ENCODE results near the gene PBX1. TPM values are rescaled to one million over a fixed set of nuclear protein-coding genes. Genes with fewer than 3 reads are reported as not detected.

Gene PBX1
- total and polyA plus RNA-seq, 12 donors, result 13.3 to 91.8 (median 62.7) TPM

DNA sequence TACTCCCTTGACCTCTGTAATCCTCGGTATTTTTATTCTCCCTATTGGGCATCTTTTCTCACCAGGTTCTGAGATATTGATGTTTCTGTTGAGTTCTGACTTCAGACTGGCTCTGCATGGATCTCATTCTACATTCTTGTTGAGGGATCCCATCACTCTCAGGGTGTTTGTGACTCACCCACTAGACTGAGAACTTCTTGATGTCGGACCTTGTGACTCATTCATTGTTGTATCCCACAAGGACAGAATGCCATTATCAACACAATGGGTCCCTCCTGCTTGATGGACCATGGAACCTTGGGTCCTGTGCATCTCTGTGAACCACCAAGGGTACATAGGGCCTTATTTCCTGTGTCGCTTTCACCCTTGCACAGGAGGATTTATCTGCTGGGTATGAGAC, 174.1 kb downstream of the PBX1 start:
- no peaks in the 10 kb centered on the region for H3K27me3 ChIP-seq
- TF ChIP-seq, protein P1, sequence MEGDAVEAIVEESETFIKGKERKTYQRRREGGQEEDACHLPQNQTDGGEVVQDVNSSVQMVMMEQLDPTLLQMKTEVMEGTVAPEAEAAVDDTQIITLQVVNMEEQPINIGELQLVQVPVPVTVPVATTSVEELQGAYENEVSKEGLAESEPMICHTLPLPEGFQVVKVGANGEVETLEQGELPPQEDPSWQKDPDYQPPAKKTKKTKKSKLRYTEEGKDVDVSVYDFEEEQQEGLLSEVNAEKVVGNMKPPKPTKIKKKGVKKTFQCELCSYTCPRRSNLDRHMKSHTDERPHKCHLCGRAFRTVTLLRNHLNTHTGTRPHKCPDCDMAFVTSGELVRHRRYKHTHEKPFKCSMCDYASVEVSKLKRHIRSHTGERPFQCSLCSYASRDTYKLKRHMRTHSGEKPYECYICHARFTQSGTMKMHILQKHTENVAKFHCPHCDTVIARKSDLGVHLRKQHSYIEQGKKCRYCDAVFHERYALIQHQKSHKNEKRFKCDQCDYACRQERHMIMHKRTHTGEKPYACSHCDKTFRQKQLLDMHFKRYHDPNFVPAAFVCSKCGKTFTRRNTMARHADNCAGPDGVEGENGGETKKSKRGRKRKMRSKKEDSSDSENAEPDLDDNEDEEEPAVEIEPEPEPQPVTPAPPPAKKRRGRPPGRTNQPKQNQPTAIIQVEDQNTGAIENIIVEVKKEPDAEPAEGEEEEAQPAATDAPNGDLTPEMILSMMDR (IDR thresholded peaks at IDR 0.05), result no peak
- no peak overlapping the region for H3K27ac ChIP-seq
- H3K4me1 ChIP-seq, result peaks cover 0 to 38% (median 12%) of the 10 kb centered on the region in 9 donors
- H3K9me3 ChIP-seq, result no peaks in the 10 kb centered on the region
- intact Hi-C loops (cut with DNase I), result no loop called here
- DNase-seq (no peak), ATAC-seq (peak in 1 of 8 donors; percentile 61)
- 86 to 92% methylated on average over 3 of the region's 3 CpGs for WGBS, 2 donors
- no peaks in the 10 kb centered on the region for H3K36me3 ChIP-seq
- no peak overlapping the region for H3K4me3 ChIP-seq

DNA sequence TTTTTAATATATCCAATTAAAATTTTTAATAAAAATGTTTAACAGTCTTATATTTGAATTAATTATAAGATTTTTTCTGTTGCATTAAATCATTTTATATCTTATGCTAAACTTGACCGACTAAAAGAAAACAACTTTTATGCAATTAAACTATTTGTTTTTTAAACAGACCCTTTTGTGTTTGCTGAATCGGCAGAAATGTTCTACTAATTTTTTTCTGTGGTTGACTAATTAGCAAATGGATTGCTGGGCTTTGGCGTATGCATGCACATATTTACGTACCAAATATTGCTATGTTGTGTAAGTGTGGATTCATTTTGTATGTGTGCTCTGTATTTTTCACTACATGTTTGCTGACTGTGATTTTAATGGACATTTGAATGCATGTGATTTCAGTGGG, 174.8 kb downstream of the PBX1 start:
- TF ChIP-seq, protein P1 (IDR thresholded peaks at IDR 0.05), result no peak
- no peaks in the 10 kb centered on the region for H3K36me3 ChIP-seq
- no peak overlapping the region for H3K4me3 ChIP-seq
- WGBS, 2 donors, result 97 to 98% methylated on average over 4 of the region's 4 CpGs
- no peak overlapping the region for H3K27ac ChIP-seq
- no peaks in the 10 kb centered on the region for H3K27me3 ChIP-seq
- intact Hi-C loops (cut with DNase I), result no loop called here
- H3K9me3 ChIP-seq, result no peaks in the 10 kb centered on the region
- H3K4me1 ChIP-seq, result peaks cover 0 to 34% (median 11%) of the 10 kb centered on the region in 9 donors
- ATAC-seq (no peak), DNase-seq (no peak)

DNA sequence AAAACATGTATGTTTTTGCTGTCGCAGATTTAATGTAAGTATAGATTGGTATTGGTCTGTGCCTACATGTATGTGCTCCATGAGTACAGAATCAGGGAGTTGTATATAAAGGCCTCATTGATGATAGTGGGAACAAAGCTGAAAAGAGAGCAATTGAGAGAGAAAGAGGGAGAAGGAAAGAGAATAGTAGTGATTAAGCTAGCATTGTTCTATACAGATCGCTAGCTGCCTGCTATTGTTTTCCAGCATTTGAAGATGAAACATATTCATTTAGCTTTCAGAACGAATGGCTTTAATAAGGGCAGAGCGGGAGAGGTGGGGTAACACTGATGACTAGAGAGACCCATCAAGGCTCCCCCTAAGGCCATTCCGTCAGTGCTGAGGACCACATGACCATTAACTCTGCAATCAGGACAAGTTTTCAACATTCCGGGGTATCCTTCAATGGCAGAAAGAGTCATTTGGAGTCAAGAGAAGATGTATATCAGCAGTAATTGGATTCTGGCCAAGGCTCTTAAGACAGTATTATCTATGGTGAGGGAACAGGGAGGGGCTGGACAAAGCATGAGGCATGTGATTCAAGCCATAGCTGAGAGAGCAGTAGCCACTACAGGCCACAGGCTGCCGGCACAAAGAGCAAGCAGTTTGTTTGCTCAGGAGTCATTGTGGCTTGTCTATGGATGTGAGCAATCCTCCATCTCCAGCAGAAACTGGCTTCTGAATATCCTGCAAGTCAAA, 176.5 kb downstream of the PBX1 start:
- H3K36me3 ChIP-seq, result no peaks in the 10 kb centered on the region
- intact Hi-C loops (cut with DNase I), result no loop called here
- ATAC-seq (peak in 5 of 8 donors; percentile 19 to 54 (median 34)), DNase-seq (no peak)
- peaks cover 0 to 26% (median 11%) of the 10 kb centered on the region in 9 donors for H3K4me1 ChIP-seq
- TF ChIP-seq, protein P1 (IDR thresholded peaks at IDR 0.05), result no peak
- 76 to 79% methylated on average over 7 of the region's 7 CpGs for WGBS, 2 donors
- no peaks in the 10 kb centered on the region for H3K9me3 ChIP-seq
- no peaks in the 10 kb centered on the region for H3K27me3 ChIP-seq
- no peak overlapping the region for H3K4me3 ChIP-seq
- H3K27ac ChIP-seq, result no peak overlapping the region

DNA sequence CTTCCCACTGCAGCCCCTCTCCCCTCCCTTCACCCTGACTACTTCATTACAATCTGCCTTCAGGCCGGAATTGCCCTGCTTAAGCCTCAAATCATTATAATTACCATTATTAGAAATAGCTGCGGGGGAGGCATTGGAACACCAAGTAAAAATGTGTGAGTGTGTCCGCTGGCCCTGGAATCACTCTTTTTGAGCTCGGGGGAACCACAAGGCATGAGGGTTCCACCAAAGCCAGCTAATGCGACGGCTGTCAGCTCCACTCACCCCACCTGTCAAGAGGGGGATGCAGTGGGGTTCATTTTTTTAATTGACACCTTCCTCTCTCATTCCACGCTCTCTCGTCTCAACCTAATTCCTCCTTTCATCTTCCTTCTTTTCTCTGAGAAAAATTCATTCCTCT, 177.2 kb downstream of the PBX1 start:
- TF ChIP-seq, protein P1 (IDR thresholded peaks at IDR 0.05), result no peak

More for the DNA sequence above, 177.2 kb downstream of the PBX1 start:
- ATAC-seq (no peak), DNase-seq (no peak)
- 97 to 98% methylated on average over 8 of the region's 8 CpGs for WGBS, 2 donors
- Histone ChIP-seq H3K4me1 (peaks cover 0 to 20% (median 8%) of the 10 kb centered on the region in 9 donors), H3K9me3 (no peaks in the 10 kb centered on the region), H3K4me3 (no peak overlapping the region), H3K27me3 (no peaks in the 10 kb centered on the region), H3K27ac (no peak overlapping the region), H3K36me3 (no peaks in the 10 kb centered on the region)
- intact Hi-C loops (cut with DNase I), result no loop called here

Measured in heart right ventricle (tissue), 16 donors.